Activated CD4-positive, alpha-beta T cell treated with anti-CD3 and anti-CD28 coated beads for 48 hours (primary cell): Measurements from ENCODE around the gene TGFBR3.

Source experiments
- DNase-seq: peaks from one replicate; pipeline ENCODE4 v3.0.0-alpha.2; 2020

The TGFBR3 gene

GRCh38 chr1:91774520-91775203 is 111.3 kb downstream of the TGFBR3 start:
- DNase-seq, result no peak

- no peak for DNase-seq
Measured at GRCh38 chr1:91771717-91772116, 114.2 kb downstream of the TGFBR3 start.

GRCh38 chr1:91770667-91771268 is 115.2 kb downstream of the TGFBR3 start:
- no peak for DNase-seq

GRCh38 chr1:91769742-91770141 is 116.2 kb downstream of the TGFBR3 start:
- no peak for DNase-seq

- DNase-seq, result no peak
Measured at GRCh38 chr1:91768786-91769725, 116.9 kb downstream of the TGFBR3 start.

GRCh38 chr1:91768120-91768519 is 117.8 kb downstream of the TGFBR3 start:
- no peak for DNase-seq

- no peak for DNase-seq
Measured at GRCh38 chr1:91766883-91767282, 119.1 kb downstream of the TGFBR3 start.

GRCh38 chr1:91765880-91766443 is 120.0 kb downstream of the TGFBR3 start:
- DNase-seq, result no peak

- DNase-seq, result no peak
Measured at GRCh38 chr1:91765293-91765692, 120.7 kb downstream of the TGFBR3 start.

GRCh38 chr1:91764471-91765115 is 121.4 kb downstream of the TGFBR3 start:
- DNase-seq, result no peak

- no peak for DNase-seq
Measured at GRCh38 chr1:91763252-91763651, 122.7 kb downstream of the TGFBR3 start.

GRCh38 chr1:91761295-91761721 is 124.6 kb downstream of the TGFBR3 start:
- no peak for DNase-seq

- DNase-seq, result no peak
Measured at GRCh38 chr1:91760512-91760911, 125.4 kb downstream of the TGFBR3 start.

GRCh38 chr1:91759076-91759475 is 126.9 kb downstream of the TGFBR3 start:
- DNase-seq, result no peak

GRCh38 chr1:91757763-91758460 is 128.0 kb downstream of the TGFBR3 start:
- no peak for DNase-seq

- no peak for DNase-seq
Measured at GRCh38 chr1:91755702-91756287, 130.2 kb downstream of the TGFBR3 start.

- DNase-seq, result no peak
Measured at GRCh38 chr1:91754816-91755580, 131.0 kb downstream of the TGFBR3 start.

- peak; percentile 71 for DNase-seq
Measured at GRCh38 chr1:91754348-91754747, 131.6 kb downstream of the TGFBR3 start.

GRCh38 chr1:91753878-91754277 is 132.1 kb downstream of the TGFBR3 start:
- no peak for DNase-seq

- no peak for DNase-seq
Measured at GRCh38 chr1:91752324-91752723, 133.6 kb downstream of the TGFBR3 start.

GRCh38 chr1:91751275-91751674 is 134.7 kb downstream of the TGFBR3 start:
- DNase-seq, result no peak
